Measurements from ENCODE around the gene DPH6.

The DPH6 gene

DNA sequence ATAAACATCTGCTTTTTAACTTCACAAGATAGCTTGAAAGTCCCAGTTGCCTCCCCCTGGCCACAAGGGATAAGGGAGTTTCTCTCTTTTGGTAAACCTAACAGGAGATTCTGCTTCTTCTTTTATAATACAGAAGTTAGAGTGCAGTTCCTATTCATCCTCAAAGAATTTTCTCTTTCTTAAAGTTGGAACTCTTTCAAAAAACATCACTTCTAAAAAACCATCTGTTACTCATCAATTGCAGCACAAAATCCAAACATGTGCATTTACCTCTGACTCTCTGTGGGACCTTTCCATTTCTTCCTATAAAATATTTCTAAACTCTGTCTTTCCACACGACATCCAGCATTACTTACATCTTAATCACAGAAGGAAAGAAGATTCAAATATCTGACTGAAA lies 5.1 kb downstream of the DPH6 start:
- no peak for DNase-seq

DNA sequence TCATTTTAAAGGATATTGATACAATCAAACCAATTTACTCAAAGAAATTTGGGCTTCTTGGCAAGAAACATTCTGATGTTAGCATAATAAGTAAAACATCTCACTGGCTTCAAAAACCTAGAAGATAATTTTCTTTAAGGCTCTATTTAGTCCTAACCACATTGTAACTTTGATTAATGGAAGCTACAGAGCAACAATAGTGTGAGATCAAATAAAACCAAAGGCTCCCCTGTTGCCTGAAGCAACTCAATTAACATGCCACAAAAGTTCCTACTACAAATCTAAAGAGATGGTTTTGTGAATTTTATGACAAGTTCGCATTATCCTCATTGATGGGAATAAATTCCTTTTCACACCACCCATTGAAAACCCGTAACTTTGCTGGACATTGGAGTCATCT lies 5.9 kb downstream of the DPH6 start:
- no peak for DNase-seq

DNA sequence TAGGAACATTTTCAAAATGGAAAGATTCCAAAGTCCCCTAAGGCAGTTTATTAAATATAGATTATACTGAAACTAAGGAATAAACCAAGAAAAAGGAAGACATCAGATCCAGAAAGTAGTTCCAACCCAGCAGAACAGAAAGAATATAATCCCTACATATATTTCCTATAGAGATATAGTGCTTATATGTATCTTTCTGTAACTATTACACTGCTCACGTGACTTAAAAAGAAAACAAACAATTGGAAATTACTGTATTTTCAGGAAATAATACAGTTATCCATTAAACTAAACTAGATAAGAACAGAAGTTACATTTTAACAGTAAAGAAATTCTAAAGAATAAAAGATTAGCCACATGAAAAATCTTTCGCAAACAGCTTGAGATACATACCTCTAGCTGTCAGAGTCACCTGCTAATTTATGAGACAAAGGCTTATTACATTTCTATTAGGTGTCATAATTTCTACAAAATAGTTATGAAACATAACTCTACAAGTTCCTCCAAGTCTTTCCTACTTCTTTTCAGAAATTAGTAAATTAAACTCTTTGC lies 10.5 kb downstream of the DPH6 start:
- no peak for DNase-seq

DNA sequence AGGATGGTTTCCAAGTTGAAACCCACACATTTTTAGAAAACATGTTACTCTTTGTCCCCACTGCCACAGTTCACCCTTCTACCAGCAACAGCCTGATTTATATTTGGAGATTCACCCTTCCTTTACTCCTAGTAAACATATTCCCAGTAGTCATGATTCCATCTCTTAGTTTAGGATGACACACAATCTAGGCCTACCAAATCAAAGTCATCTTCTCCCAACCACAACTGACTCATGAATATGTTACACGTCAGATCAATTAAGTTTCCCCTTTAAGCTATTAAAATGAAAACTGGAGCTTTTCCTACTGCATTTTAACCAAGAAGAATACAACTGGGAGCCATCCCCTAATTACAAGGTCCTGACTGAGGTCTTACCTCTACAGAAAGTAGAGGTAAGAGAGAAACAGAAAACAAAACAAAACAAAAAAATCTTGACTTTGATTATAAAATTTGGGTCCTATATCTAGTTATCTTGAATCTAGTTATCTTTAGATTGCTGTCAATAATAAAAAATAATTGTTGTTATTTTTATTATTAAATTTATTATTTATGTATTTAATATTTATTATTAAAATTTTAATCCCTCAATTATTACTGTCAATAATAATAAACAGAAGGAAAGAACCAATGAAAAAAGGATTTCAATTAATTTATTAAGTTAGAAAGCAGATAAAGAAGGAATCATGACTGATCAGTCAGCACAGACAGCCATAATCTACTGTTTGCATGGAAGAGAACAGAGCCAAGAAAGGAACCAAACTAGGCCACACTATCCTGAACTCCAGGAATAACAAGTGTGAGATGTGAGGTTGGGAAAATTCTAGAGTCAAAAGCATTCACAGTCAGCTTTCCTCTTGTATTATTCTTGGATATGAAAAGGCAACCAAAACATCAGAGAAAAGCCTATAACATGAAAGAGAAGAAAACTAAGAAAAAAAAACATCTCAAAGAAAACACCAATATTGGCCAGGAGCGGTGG lies 12.5 kb downstream of the DPH6 start:
- no peak for DNase-seq

DNA sequence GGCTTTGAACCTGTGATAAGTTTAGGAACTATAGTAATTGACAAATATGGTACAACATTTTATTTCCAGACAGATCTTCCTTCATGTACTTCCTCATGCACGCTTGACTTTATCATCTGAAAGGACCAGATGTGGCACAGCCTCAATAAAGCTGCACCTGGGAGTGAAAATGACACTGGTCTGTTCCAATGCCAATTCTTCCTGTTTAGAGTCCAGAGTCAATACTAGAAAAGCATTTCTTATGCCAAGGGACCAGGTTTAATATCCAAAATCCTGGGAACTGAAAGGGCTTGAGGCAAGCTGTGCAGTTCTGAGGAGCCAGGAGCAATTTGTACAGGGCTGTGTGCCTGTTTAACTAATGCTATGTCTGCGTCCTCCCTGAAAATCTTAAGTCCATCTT lies 15.3 kb downstream of the DPH6 start:
- no peak for DNase-seq

DNA sequence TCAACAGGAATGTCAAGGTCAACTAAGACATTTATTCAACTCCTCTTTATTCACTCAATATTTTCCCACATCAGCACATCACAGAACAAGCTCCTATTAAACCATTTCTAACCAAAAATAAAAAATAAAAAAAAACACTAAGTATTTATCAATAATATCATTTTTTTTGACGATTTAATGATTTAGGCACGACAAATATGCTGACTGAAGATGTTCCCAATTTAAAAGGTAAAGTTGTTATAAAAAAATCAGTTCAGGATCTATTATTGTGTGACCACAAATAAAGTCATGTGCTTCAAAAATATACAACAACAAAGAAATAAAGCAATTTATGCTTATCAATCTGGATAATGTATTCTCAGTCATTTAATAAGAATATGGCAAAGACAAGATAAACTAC lies 16.2 kb downstream of the DPH6 start:
- DNase-seq: no peak

DNA sequence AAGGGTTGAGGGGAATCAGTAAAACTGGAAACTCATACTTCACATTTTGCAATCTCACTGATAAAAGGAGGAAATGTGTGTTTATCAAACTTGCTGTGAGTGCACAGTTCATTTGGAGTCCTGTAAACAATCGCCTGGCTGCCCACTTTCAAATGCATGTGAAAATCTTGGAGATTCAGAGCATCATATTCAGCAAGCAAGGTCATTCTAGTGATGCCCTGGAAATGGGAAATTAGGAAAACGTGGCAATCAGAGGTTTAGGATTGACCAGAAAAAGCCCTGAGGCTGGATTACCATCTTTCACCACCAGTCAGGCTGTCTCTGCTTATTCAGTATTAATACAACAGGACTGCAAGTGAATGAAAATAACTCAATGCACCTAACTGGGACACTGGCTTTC lies 23.9 kb downstream of the DPH6 start:
- DNase-seq: no peak

DNA sequence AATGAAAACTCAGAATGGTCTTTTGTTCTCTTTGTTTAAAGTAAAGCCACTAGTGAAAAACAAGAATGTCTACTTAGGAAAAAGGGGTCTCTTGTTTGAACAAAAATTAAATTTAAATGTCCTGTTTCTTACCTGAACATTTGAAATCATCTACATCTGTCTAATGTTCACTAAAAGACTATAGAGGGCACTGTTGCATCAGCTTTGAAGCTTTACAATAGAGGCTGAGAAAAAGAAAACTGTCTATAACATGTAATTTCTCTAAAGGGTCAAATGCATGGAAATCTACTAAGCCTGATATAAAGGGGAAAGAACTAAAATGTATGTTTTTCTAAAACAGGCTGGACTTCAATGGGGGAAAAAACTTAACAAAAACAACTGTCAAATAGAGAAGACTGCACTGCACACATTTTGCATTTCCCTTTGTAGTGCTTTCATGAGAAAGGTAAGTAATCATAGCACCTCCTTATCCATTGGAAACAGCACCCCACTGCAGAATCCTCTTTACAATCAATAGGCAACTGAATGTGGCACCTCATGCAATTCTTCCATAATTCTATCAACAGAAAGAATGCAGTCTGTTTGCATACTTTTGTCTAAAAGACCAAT lies 26.3 kb downstream of the DPH6 start:
- DNase-seq: no peak

DNA sequence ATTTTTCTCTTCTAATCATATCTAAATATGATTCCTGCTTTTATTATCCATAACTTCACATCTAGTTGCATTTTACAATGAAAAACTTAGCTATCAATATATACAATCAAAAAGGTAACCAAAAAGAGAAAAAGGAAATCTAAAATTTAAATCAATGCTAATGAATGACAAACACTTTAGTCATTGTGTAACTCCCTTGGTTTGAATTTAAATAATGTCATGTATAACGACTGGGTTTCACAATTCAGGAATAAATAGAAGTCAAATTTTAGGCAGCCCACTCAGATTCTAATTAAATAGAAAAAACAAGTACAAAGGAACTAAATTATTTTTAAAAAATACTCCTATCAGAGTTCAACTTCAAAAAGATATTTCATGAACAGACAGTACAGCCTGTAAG lies 26.9 kb downstream of the DPH6 start:
- no peak for DNase-seq

DNA sequence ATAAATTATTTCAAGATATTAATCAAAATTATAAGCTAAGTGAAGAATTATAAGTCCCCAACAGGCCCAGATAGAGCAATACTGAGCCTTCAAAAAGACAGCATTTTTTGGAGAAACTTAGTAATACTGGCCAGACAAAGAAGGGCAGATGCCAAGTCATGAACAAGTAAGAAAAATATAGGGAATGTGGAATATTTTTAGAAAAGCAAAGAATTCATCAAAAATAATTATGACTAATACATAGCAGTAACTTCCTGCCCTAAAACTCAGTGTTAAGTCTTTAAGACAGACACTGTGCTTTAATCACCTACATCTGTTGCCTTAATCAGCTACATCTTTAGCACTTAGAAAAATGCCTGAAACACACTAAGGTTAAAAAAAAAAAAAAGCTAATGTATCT lies 31.2 kb downstream of the DPH6 start:
- DNase-seq: no peak

DNA sequence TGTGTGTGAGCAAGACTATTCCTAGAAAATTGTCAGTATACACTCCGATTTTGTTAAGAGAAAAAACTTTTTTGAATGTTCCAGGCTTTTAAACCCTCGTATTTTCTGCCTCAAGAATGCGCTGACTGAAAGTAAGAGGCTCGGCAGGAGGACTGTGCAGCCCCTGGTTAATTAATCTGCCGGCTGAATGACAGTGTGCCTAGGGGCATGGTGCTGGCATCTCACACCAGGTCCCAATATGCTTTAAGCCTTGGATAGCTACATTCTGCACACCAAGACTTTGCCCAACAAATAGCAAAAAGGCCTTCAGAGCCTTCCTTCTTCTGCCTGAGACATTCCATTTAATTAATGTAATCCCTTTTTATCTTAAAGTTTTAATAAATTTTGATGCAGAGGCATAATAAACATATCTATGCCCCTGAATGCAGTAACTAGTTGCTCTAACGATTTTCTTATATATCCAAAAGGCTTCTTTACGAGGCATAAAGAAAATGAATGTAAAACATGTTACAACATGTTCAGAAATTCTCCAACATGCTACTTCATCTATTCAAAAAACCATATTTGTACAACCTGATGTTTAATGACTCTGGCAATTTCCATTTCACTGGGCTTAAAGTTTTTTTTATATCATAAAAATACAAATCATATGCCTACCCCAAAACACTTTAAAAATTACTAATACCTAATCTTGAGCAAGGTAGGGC lies 37.9 kb downstream of the DPH6 start:
- no peak for DNase-seq

DNA sequence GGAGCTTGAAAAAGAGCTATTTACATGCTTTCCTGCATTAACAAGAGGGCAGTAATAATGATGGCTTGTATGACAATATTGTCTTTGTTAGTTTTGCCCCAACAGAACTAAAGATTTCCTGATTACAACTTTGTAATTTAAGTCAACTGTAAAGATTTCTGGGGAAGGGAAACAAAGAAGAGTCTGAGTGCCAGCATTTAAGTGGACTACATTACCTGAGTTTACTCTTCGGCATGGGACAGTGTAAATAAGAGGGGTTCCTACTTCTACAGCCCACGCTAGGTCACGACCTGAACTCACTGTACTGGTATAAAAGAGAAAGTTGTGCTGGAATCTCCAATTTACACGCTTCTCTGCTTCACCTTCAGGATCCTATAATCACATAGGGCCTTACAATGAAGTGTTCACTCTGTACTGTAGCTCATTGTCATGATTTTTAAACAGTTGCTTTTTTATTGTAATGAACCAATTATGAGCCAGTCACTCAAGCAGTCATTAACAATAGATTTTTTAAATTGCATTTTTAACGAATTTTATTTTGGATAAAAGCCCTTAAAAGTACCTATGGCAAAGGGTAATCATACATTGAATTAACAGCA lies 39.6 kb downstream of the DPH6 start:
- no peak for DNase-seq

DNA sequence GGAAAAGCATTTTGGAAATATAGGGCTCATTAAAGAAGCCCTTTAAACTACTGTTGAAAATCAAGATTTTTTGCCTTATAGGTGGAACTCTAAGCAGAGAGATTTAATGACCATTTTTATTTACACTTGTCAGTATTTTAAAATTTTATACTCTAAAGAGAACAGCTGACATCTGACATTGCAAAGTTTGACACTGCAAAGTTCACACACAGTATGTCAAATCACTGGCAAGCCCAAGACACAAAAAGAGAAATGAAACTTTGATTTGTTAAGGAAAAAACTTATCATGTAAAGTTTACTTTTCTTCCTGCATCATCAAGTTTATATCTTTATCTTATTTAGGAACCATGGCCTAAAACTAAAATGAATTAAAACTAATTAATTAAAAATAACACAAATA lies 40.2 kb downstream of the DPH6 start:
- DNase-seq: no peak

DNA sequence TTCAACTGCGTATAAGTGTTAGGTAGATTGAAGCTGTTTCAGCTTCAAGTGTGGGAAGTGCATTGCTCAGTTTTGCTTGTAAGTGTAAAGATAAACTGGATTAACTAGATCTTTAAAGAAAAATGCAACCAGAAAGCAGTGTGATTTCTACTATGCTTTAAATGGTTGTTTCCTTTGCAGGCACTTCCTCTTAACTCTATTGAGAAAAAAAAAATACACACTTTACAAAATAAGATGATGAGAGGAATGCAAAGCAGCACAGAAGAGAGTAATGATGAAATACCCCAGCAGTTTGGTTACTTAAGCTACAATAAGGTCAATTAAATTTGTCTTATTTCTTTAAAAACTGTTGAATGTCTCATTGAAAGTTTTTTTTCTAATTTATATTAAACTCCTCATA lies 40.8 kb downstream of the DPH6 start:
- DNase-seq: no peak

DNA sequence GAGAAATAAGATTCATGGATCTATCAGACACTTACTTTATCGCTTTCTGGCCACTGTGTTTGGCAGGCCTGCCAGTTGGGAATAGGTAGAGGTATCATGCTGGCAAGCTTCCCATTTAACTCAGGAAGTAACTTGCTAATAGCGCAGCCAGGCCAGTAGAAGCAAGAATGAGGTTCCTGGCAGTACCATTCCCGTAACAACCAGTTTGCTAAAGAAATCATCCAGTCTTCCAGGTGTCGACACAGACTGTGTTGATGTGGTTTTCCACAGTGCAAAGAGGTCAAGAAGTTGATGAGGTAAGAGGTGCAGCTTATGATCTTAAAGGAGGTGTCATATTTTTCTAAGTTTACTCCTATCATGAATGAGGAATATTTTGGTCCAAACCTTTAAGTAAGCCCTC lies 46.2 kb downstream of the DPH6 start:
- no peak for DNase-seq

DNA sequence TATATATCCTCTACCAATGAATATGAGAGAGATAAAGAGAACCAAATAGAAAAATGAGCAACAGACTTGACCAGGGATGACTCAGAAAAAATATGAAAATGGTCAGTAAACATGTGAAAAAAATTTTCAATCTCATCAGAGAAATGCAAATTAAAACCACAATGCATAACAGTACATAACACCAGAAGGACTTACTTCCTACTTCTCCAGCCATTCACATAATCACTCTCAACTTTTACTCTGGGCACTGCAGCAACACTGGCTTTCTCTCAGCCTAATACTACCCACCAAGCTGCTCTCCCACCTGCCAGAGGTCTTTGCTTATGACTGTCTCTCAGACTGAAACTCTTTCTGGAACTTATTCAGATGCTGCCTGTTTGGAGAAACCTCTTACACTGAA lies 49.4 kb downstream of the DPH6 start:
- DNase-seq: no peak

DNA sequence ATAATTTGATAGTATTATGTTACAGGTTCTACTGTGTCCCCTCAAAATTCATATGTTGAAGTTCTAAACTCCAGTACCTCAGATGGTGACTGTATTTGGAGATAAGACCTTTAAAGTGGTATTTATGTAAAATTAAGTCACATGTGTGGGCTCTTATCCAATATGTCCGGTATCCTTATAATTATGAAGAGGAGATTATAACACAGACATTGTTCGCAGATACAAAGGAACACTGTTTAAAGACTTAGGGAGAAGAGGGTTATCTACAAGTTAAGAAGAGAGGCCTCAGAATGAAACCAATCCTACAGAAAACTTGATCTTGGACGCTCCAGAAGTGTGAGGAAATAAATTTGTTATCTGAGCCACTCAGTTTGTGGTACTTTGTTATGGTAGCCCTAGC lies 50.9 kb downstream of the DPH6 start:
- no peak for DNase-seq

DNA sequence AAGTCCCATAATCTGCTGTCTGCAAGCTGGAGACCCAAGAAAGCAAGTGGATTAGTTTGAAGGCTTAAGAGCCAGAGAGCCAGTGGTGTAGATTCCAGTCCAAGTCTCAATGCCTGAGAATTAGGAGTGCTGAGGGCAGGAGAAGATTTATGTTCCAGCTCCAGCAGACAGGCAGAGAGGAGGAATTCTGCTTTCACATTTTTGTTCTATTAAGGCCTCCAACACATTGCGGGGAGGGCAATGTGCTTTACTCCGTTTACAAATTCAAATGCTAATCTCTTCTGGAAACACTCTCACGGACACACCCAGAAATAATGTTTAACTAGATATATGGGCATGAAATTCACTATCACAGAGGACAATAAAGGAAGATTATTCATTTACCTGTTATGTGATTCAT lies 54.0 kb downstream of the DPH6 start:
- DNase-seq: no peak

DNA sequence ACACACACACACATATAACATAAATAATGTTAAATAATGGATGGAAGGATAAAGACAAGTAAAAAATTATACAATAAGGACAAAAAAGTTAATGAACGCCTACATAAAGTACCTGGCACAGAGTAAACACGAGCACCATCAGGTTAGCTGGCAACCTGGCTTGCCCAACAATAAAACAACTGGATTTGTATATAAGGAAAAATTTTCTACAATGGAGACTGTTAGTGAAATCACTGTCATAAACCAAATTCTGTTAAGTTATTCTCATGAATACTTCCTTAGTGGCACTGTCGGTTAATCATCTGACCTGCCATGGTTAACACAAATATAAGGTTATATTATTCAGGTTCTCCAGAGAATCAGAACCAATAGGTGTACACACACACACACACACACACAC lies 54.8 kb downstream of the DPH6 start:
- no peak for DNase-seq

DNA sequence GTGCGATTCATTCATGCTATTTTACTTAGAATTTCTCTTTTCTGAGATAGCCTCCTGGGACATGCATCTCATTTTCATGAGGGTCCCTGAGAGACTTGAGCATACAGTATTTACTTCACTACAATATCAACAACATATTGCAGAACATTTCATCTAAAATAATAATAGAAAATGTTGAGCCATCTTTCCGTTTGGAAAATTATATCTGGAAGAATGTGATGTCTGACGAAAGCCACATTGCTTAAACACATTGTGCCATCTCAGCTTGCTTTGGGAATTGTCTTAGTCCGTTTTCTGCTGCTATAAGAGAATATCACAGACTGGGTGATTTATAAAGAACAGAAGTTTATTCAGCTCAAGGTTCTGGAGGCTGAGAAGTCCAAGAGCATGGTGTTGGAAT lies 55.5 kb downstream of the DPH6 start:
- no peak for DNase-seq

DNA sequence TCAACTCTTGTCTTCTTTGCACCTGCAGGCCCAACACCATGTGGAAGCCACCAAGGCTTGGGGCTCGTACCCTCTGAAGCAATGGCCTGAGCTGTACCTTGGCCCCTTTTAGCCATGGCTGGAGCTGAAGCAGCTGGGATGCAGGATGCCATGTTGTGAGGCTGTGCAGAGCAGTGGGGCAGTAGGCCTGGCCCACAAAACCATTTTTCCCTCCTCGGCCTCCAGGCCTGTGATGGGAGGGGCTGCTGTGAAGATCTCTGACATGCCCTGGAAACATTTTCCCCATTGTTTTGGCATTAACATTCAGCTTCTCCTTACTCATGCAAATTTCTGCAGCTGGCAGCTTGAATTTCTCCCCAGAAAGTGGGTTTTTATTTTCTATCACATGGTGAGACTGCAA lies 58.5 kb downstream of the DPH6 start:
- DNase-seq: no peak

DNA sequence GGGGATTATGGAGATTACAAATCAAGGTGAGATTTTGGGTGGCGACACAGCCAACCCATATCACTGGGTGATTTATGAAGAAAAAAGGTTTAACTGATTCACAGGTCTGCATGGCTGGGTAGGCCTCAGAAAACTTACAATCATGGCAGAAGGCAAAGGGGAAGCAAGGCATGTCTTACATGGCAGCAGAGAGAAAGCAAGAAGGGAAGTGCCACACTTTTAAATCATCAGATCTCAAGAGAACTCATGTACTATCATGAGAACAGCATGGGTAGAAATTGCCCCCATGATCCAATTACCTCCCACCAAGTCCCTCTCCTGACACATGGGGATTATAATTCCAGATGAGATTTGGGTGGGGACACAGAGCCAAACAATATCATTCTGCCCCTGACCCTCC lies 59.7 kb downstream of the DPH6 start:
- no peak for DNase-seq

DNA sequence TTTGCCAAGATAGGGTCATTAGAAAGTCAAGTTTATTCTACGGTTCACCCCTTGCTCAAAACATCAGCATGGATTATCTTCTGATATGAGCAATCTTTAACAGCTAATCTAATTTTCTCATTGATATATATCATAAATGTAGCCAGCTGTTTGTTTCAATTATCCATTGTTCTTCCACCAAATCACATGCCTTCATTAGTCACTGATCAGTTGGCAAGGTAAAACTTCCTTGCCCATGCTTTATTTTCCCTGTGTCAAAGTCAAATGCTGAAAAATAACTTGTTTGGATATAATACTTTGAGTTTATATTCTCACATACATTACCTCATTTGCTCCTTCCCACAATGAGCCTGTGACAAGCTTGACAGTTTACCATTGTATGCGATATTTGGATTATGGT lies 60.6 kb downstream of the DPH6 start:
- no peak for DNase-seq
